ENCODE data around the gene SPN. TPM values are rescaled to one million over a fixed set of nuclear protein-coding genes. Genes with fewer than 3 reads are reported as not detected.
A peak's percentile ranks its signal among the peaks of the same experiment; 100 is the strongest.

SPN gene
- polyA plus RNA-seq, 1 of the 3 experiments (the other 2 are of a cell fraction), result 0.10 TPM

GRCh38 chr16:29710227-29711219, 47.5 kb downstream of the SPN start (continued):
- TF ChIP-seq GATA2 (CRISPR knock-in tag; IDR thresholded peaks at IDR 0.05) (no peak), JUND (IDR thresholded peaks at IDR 0.05) (no peak), FOSL2 (IDR thresholded peaks at IDR 0.05; ENCODE audit: borderline replicate concordance, low read depth) (0 out of 2 replicates have a peak, but pooled peaks have one; percentile 7), CHD2 (IDR thresholded peaks at IDR 0.05; ENCODE audit: low read length, partially characterized antibody) (peak; percentile 12), MAX (IDR thresholded peaks at IDR 0.05; ENCODE audit: low read depth) (peak; percentile 97)

GRCh38 chr16:29712809-29713208, 49.8 kb downstream of the SPN start:
- no peak overlapping the region for H2AFZ ChIP-seq (ENCODE audit: low read depth)
- ChIA-PET CTCF (interaction anchor here (1.0 to 2.0 kb wide), 2 partner anchors 13 to 16 kb away, joined by 7 to 12 read pairs; no protein-coding TSS in a partner anchor), POLR2A (interaction anchor here (0.6 kb wide), 1 partner anchor 66 kb away, joined by 4 read pairs; no protein-coding TSS in a partner anchor)
- WGBS (ENCODE audit: low lambda C conversion rate), result 55% methylated on average over 4 of the region's 4 CpGs
- H4K20me1 ChIP-seq (ENCODE audit: insufficient read depth), result no peaks in the 10 kb centered on the region
- TF ChIP-seq FOSL2 (IDR thresholded peaks at IDR 0.05; ENCODE audit: borderline replicate concordance, low read depth) (no peak), USF2 (IDR thresholded peaks at IDR 0.05; ENCODE audit: borderline replicate concordance, low read depth, low read length) (no peak), EP300 (IDR thresholded peaks at IDR 0.05; ENCODE audit: borderline replicate concordance in 1 of 2, low read depth in 1 of 2, low read length in 1 of 2) (no peak), RFX5 (IDR thresholded peaks at IDR 0.05; ENCODE audit: low read length) (no peak), TAF1 (IDR thresholded peaks at IDR 0.05; ENCODE audit: borderline replicate concordance, low read depth, low read length) (no peak), SIN3A (IDR thresholded peaks at IDR 0.05; ENCODE audit: borderline replicate concordance, low read depth, low read length) (no peak), CHD2 (IDR thresholded peaks at IDR 0.05; ENCODE audit: low read length, partially characterized antibody) (no peak), FOXM1 (IDR thresholded peaks at IDR 0.05; ENCODE audit: low read depth) (no peak), ELF1 (IDR thresholded peaks at IDR 0.05) (no peak), GATA2 (CRISPR knock-in tag; IDR thresholded peaks at IDR 0.05) (no peak), TCF12 (IDR thresholded peaks at IDR 0.05) (no peak), MEF2A (IDR thresholded peaks at IDR 0.05; ENCODE audit: borderline replicate concordance, low read depth) (no peak)
- no peaks in the 10 kb centered on the region for H3K9me2 ChIP-seq
- peaks cover 0 to 2% of the 10 kb centered on the region in 2 experiments; a peak in 1 of 4 replicates for H3K4me1 ChIP-seq (ENCODE audit: control insufficient read depth in 1 of 2, insufficient read depth in 2 of 2, low read depth in 1 of 2, low read length in 1 of 2)
- H3K79me2 ChIP-seq (ENCODE audit: insufficient read depth), result no peaks in the 10 kb centered on the region
- no peak overlapping the region for H3K4me3 ChIP-seq (ENCODE audit: low read depth in 2 of 2, low read length in 1 of 2)
- no peaks in the 10 kb centered on the region for H3K9me3 ChIP-seq
- no peaks in the 10 kb centered on the region for H3K36me3 ChIP-seq (replicated peaks in 1 of 2; ENCODE audit: control insufficient read depth in 1 of 2, insufficient read depth in 2 of 2, low read length in 1 of 2)
- no peak for DNase-seq
- no peak overlapping the region for H3K9ac ChIP-seq
- no peak overlapping the region for H3K27ac ChIP-seq (ENCODE audit: low read depth in 2 of 2, low read length in 1 of 2)
- peaks cover 3% of the 10 kb centered on the region for H3F3A ChIP-seq (replicated peaks; ENCODE audit: insufficient read depth)
- H3K4me2 ChIP-seq, result no peak overlapping the region
- H3K27me3 ChIP-seq (ENCODE audit: insufficient read depth), result no peaks in the 10 kb centered on the region

All from SK-N-SH (cell line).